ENCODE results near the gene DNAL1.
"Not testable (repeated sequence)": the region's sequence is repeated elsewhere in the genome, so short reads cannot be mapped to it uniquely, and the experiment has no call there.

DNAL1 gene, protein sequence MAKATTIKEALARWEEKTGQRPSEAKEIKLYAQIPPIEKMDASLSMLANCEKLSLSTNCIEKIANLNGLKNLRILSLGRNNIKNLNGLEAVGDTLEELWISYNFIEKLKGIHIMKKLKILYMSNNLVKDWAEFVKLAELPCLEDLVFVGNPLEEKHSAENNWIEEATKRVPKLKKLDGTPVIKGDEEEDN

GRCh38 chr14:73644531-73645247, at the start of gene DNAL1:
DNAL1 (plus strand) TSS chr14:73644986; CDS start chr14:73645040, 54 bp downstream.
- FAIRE-seq (peak; percentile 10), DNase-seq (ENCODE audit: low spot score) (peak; percentile 76)

DNA sequence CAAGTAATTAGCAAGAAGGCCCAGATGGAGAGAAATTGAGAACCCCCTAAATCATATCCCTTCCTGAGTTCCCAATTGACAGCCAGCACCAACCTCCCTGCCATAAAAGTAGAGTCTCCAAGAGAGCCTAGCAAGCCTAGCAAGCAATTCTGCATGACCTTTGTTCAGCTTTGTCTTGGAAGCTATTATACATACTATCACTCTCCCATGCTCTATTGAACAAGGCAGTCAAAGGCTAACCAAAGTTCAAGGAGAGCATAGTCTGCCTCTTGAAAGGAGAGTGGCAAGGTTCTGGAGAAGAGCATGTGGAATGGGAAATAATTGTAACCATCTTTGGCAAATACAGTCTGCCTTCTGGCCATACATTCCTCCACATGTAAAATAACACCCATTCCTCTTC, 45.3 kb upstream of the DNAL1 start:
- FAIRE-seq (no peak), DNase-seq (ENCODE audit: low spot score) (no peak)

- no peak for FAIRE-seq
- no peak for DNase-seq (ENCODE audit: low spot score)
These were observed 41.8 kb upstream of the DNAL1 start for GRCh38 chr14:73602994-73603393.

GRCh38 chr14:73606271-73606670, 38.5 kb upstream of the DNAL1 start:
- FAIRE-seq (no peak), DNase-seq (ENCODE audit: low spot score) (no peak)

DNA sequence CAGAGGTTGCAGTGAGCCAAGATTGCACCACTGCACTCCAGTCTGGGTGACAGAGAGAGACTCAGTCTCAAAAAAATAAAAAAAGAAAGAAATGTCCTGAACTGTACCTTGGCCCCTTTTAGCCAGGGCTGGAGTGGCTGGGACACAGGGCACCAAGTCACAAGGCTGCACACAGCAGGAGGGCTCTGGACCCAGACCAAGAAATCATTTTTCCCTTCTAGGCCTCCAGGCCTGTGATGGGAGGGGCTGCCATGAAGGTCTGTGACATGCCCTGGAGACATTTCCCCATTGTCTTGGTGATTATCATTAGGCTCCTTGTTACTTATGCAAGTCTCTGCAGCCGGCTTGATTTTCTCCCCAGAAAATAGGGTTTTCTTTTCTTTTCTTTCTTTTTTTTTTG, 37.5 kb upstream of the DNAL1 start:
- no peak for FAIRE-seq

DNA sequence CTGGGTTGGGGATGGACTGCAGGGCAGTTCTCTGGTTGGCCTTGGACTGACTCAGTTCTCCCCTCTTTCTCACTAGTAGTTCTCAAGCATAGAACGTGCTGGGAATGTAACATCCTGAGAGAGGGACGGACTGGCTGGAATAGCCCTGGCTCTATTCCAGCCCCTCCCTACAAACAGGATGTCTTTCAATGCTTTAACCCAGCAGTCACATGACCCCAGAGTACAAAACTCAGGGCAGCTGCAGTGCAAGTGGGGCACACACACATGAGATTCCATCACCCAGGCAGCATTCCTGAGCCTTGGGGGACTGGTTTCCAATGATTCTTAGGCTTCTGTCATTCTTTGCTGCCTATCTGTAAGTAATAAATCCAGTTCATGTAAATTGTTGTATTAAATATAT, 34.1 kb upstream of the DNAL1 start:
- no peak for DNase-seq (ENCODE audit: low spot score)
- no peak for FAIRE-seq

More for the DNA sequence above, 37.5 kb upstream of the DNAL1 start:
- DNase-seq (ENCODE audit: low spot score): no peak

- FAIRE-seq: no peak
These were observed 32.3 kb upstream of the DNAL1 start, which contains the start of gene ACOT6 for GRCh38 chr14:73612339-73613045. ACOT6 (plus strand) TSS chr14:73612517; CDS start chr14:73612572, 55 bp downstream.

GRCh38 chr14:73613046-73613383, 31.8 kb upstream of the DNAL1 start:
- no peak for FAIRE-seq
- DNase-seq (ENCODE audit: low spot score): no peak

More at GRCh38 chr14:73612339-73613045, 32.3 kb upstream of the DNAL1 start, which contains the start of gene ACOT6:
- DNase-seq (ENCODE audit: low spot score): peak; percentile 8

DNA sequence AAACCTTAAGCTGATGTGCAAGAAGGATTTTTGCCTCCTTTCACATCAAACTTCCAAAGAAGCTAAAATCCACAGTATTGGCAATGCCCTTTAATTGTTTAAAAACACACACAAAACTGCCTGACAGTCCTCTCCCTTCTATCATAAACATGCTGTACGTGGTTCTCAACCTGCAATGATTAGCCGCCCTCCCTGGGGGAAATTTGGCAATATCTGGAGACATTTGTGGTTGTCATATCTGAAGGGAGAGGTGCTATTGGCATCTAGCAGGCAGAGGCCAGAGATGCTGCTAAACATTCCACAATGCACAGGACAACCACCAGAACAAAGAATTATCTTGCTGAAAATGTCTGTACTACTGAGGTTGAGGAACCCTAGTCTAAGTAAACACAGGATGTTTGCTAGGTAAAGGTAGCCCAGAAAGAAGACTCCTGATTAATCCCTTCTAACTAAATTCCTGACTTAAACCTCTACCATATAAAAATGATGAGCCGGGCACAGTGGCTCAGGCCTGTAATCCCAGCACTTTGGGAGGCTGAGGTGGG, 31.3 kb upstream of the DNAL1 start:
- FAIRE-seq (no peak), DNase-seq (ENCODE audit: low spot score) (no peak)

DNA sequence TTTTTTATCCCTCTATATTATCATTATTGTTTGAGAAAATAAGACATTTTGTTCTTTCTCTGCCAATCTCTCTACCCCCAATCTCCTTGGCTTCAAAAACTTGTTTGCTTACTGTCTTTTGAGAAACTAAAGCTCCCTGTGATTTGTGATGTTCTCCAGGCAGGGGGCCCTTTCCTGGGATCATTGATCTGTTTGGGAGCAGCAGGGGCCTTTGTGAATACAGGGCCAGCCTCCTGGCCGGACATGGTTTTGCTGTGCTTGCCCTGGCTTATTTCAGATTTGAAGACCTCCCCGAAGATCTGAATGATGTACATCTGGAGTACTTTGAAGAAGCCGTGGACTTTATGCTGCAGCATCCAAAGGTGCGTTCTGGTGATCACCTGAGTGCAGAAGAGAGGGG, 28.0 kb upstream of the DNAL1 start:
- FAIRE-seq: no peak
- no peak for DNase-seq (ENCODE audit: low spot score)

GRCh38 chr14:73619524-73619923, 25.3 kb upstream of the DNAL1 start:
- DNase-seq (ENCODE audit: low spot score): no peak
- FAIRE-seq: no peak

DNA sequence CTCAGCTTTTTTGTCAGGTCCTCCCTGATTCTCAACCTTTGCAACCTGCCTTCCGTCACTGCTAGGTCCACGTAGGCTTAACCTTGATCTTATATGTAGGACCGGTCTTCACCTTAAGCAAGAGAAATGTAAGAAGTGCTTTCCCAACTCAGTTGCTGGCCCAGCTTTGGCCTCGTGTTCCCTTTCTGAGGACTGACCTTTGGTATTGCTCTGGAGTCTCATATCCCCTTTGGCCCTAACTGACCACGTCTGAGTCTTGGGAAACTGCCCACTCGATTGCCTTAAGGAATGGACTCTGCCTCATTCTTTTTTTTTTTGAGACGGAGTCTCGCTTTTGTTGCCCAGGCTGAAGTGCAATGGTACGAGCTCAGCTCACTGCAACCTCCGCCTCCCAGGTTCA, 24.5 kb upstream of the DNAL1 start:
- FAIRE-seq (no peak), DNase-seq (ENCODE audit: low spot score) (no peak)

DNA sequence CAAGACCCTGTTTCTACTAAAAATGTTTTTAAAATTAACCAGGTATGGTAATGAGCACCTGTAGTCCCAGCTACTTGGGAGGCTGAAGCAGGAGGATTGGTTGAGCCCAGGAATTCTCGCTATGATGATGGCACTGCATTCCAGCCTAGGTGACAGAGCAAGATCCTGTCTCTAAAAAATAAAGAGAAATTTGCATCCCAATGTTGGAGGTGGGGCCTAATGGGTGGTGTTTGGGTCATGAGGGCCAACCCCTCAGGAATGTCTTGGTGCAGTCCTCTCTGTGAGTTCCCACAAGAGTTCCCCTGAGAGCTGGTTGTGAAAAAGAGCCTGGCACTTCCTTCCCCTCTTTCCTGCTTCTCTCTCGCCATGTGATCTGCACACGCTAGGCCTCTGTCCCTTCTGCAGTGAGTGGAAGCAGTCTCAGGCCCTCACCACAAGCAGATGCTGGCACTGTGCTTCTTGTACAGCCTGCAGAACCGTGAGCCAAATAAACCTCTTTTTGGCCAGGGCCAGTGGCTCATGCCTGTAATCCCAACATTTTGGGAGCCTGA, 21.2 kb upstream of the DNAL1 start:
- DNase-seq (ENCODE audit: low spot score) (no peak), FAIRE-seq (no peak)

DNA sequence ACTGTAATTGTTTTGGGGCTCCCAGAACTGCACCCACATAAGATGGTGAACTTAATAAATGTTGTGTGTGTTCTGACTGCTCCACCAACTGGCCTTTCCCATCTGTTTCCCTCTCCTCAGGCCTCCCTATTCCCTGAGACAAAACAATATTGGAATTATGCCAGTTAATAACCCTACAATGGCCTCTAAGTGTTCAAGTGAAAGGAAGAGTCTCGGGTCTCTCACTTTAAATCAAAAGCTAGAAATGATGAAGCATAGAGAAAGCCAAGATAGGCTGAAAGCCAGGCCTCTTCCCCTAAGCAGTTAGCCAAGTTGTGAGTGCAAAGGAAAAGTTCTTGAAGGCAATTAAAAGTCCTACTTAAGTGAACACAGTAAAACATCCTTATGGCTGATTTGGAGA, 19.1 kb upstream of the DNAL1 start:
- DNase-seq (ENCODE audit: low spot score) (no peak), FAIRE-seq (no peak)

- FAIRE-seq: no peak
- no peak for DNase-seq (ENCODE audit: low spot score)
These were observed 17.6 kb upstream of the DNAL1 start for GRCh38 chr14:73627151-73627558.

DNA sequence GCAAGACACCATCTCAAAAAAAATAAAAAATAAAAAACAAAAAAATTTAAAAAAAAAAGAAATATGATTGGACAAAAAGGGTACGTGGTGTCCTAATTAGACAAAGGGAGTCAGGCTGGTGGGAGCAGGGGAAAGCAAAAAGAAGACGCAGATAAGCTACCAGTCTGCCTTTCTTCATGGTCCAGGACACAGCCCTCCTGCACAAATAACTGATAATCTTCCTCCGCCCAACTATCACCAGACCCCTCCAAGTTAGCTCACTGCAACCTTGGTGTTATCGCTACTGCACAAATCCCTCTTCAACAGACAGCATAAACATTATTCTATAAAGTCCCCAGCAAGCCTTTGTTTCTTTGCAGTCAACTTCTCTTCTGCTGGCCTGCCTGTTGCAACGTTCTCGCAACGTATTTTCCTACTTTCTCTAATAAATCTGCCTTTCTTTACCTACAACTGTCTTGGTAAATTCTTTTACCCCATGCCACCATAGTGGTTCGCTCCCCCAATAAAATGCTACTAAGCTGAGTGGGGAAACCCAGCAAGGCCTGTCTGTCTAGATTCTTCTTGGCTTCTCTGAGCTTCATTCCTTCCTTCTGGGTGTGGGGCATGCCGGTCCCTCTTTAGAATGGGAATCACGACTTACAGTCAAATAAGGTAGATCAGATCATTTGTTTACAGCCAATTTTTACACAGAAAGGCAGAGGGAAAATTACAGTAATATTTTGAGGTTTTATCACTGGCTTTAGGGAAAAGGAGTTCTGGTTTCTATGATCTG, 14.6 kb upstream of the DNAL1 start:
- DNase-seq (ENCODE audit: low spot score): no peak
- no peak for FAIRE-seq

GRCh38 chr14:73633116-73634010, 11.4 kb upstream of the DNAL1 start:
- FAIRE-seq: no peak
- DNase-seq (ENCODE audit: low spot score): peak; percentile 17

- no peak for FAIRE-seq
- no peak for DNase-seq (ENCODE audit: low spot score)
These were observed 10.6 kb upstream of the DNAL1 start for GRCh38 chr14:73634011-73634833.

DNA sequence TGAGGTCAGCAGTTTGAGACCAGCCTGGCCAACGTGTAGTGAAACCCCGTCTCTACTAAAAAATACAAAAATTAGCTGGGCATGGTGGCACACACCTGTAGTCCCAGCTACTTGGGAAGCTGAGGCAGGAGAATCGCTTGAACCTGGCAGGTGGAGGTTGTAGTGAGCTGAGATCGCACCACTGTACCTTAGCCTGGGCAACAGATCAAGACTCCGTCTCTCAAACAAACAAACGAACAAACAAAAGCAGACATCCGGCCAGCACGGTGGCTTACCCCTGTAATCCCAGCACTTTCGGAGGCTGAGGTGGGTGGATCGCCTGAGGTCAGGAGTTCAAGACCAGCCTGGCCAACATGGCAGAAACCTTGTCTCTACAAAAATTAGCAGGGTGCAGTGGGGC, 8.4 kb upstream of the DNAL1 start:
- not testable (repeated sequence) for DNase-seq (ENCODE audit: low spot score); FAIRE-seq
